Liver (tissue), 9 donors: Measurements from ENCODE around the gene ZSWIM7. TPM values are rescaled to one million over a fixed set of nuclear protein-coding genes. Genes with fewer than 3 reads are reported as not detected.

Source experiments
- DNase-seq: peaks from one replicate; pipeline ENCODE4 v3.0.0-alpha.2; 2017; ENCODE audit warnings: low spot score
- H3K27ac ChIP-seq, 2 donors: one replicate each; pipeline ENCODE4 v1.7.0; 2013; ENCODE audit warnings: inconsistent platforms in 2 of 2, low read length in 2 of 2, control low read depth in 1 of 2, low read depth in 1 of 2, mild to moderate bottlenecking in 1 of 2
- H3K27me3 ChIP-seq, 4 donors: one replicate each; pipeline versions ENCODE4 v1.6.1 to v1.7.0; 2013; ENCODE audit warnings: low read length in 3 of 4, inconsistent platforms in 1 of 4, mild to moderate bottlenecking in 1 of 4, moderate library complexity in 1 of 4; ENCODE audit not compliant: control insufficient read depth in 4 of 4, insufficient read depth in 4 of 4
- H3K36me3 ChIP-seq, 4 donors: one replicate each; pipeline versions ENCODE4 v1.6.1 to v1.7.0; 2013; ENCODE audit warnings: low read length in 3 of 4, mild to moderate bottlenecking in 3 of 4, low read depth in 1 of 4, moderate library complexity in 1 of 4; ENCODE audit not compliant: control insufficient read depth in 4 of 4, insufficient read depth in 3 of 4
- H3K4me1 ChIP-seq, 4 donors: one replicate each; pipeline versions ENCODE4 v1.6.1 to v1.7.0; 2013; ENCODE audit warnings: low read length in 3 of 4, mild to moderate bottlenecking in 3 of 4, moderate library complexity in 1 of 4; ENCODE audit not compliant: control insufficient read depth in 4 of 4, insufficient read depth in 4 of 4
- H3K4me3 ChIP-seq, 3 donors: one replicate each; pipeline versions ENCODE4 v1.6.1 to v1.7.0; 2013; ENCODE audit warnings: low read length in 3 of 3, control low read depth in 1 of 3, low read depth in 1 of 3, mild to moderate bottlenecking in 1 of 3
- H3K9ac ChIP-seq, 2 donors: one replicate each; pipeline ENCODE4 v1.7.0; 2013; ENCODE audit warnings: low read length in 2 of 2, mild to moderate bottlenecking in 2 of 2, moderate library complexity in 2 of 2, control low read depth in 1 of 2, low read depth in 1 of 2
- H3K9me3 ChIP-seq, 4 donors: one replicate each; pipeline versions ENCODE4 v1.6.1 to v1.7.0; 2013; ENCODE audit warnings: low read length in 3 of 4; ENCODE audit not compliant: control insufficient read depth in 4 of 4
- ATF3 ChIP-seq: IDR thresholded peaks from 2 replicates; pipeline ENCODE4 v1.6.1; 2016; ENCODE audit warnings: antibody characterized with exemption
- CTCF ChIP-seq: fragments of 150-350 bp; IDR thresholded peaks from 2 replicates; pipeline ENCODE4 v1.5.1; 2017; ENCODE audit warnings: improper control_type of control experiment, low read depth, low read length; ENCODE audit not compliant: missing input control
- EGR1 ChIP-seq, 2 donors: IDR thresholded peaks; 2 replicates each; pipeline ENCODE4 v1.6.1; 2016 to 2018; ENCODE audit warnings: antibody characterized with exemption in 2 of 2, low read depth in 2 of 2
- FOXA1 ChIP-seq: IDR thresholded peaks from 2 replicates; pipeline ENCODE4 v1.6.1; 2016; ENCODE audit warnings: antibody characterized with exemption
- FOXA2 ChIP-seq: IDR thresholded peaks from 2 replicates; pipeline ENCODE4 v1.6.1; 2016; ENCODE audit warnings: antibody characterized with exemption
- GABPA ChIP-seq, 2 donors: IDR thresholded peaks in 1 of 2; conservative IDR thresholded peaks in 1 of 2; 2 replicates each; pipeline ENCODE4 v1.6.1; 2016; ENCODE audit warnings: antibody characterized with exemption in 2 of 2, mild to moderate bottlenecking in 1 of 2, moderate library complexity in 1 of 2
- HNF4A ChIP-seq, 2 donors: conservative IDR thresholded peaks; 2 replicates each; pipeline ENCODE4 v1.6.1; 2016; ENCODE audit warnings: antibody characterized with exemption in 2 of 2, mild to moderate bottlenecking in 2 of 2
- HNF4G ChIP-seq: IDR thresholded peaks from 2 replicates; pipeline ENCODE4 v1.6.1; 2016; ENCODE audit warnings: antibody characterized with exemption
- JUND ChIP-seq, 2 donors: IDR thresholded peaks; 2 replicates each; pipeline ENCODE4 v1.6.1; 2016; ENCODE audit warnings: antibody characterized with exemption in 2 of 2
- MAX ChIP-seq: IDR thresholded peaks from 2 replicates; pipeline ENCODE4 v1.6.1; 2016; ENCODE audit warnings: antibody characterized with exemption
- NR2F2 ChIP-seq: IDR thresholded peaks from 2 replicates; pipeline ENCODE4 v1.6.1; 2016; ENCODE audit warnings: antibody characterized with exemption
- RAD21 ChIP-seq, 2 donors: IDR thresholded peaks; 2 replicates each; pipeline ENCODE4 v1.6.1; 2016; ENCODE audit warnings: antibody characterized with exemption in 2 of 2, mild to moderate bottlenecking in 2 of 2
- REST ChIP-seq: IDR thresholded peaks from 2 replicates; pipeline ENCODE4 v1.6.1; 2016; ENCODE audit warnings: antibody characterized with exemption, mild to moderate bottlenecking
- RXRA ChIP-seq, 2 donors: IDR thresholded peaks; 2 replicates each; pipeline ENCODE4 v1.6.1; 2017 to 2018; ENCODE audit warnings: antibody characterized with exemption in 2 of 2, mild to moderate bottlenecking in 1 of 2
- SP1 ChIP-seq: IDR thresholded peaks from 2 replicates; pipeline ENCODE4 v1.6.1; 2018; ENCODE audit warnings: antibody characterized with exemption, mild to moderate bottlenecking
- TAF1 ChIP-seq: conservative IDR thresholded peaks from 2 replicates; pipeline ENCODE4 v1.6.1; 2016; ENCODE audit warnings: antibody characterized with exemption, mild to moderate bottlenecking
- YY1 ChIP-seq: IDR thresholded peaks from 2 replicates; pipeline ENCODE4 v1.6.1; 2016; ENCODE audit warnings: antibody characterized with exemption, mild to moderate bottlenecking
- ZBTB33 ChIP-seq: IDR thresholded peaks from 2 replicates; pipeline ENCODE4 v1.6.1; 2016; ENCODE audit warnings: antibody characterized with exemption
- WGBS: extraction: QIAGEN DNeasy Blood & Tissue Kit; methylation state at CpG from one replicate; pipeline ENCODE4 v1.1.7; 2013; 5-methylcytosine and 5-hydroxymethylcytosine counted together
- polyA plus RNA-seq, 2 donors: library from polyadenylated mRNA; stranded (reverse) in 1 of 2; unstranded in 1 of 2; fragments of 200-250 nt in 1 of 2; fragments of >200 nt in 1 of 2; fragmentation: Nextera tagmentation in 1 of 2; extraction: Ambion mirVana in 1 of 2; gene quantifications; one replicate each; pipeline versions ENCODE4 v1.2.1 to v1.2.3, GENCODE V29; 2013 to 2015
- total RNA-seq, 2 donors: library from RNA; depleted of rRNA; stranded (reverse); fragments of >200 nt; gene quantifications; one replicate each; pipeline ENCODE4 v1.2.3, GENCODE V29; 2014
- donor health status: healthy.
- donor health status: healthy.
- donor health status: healthy.
- donor health status: healthy.
- donor health status: healthy.

Gene ZSWIM7
- total and polyA plus RNA-seq, 4 donors: 7.1 to 27.0 (median 13.8) TPM

GRCh38 chr17:16033729-16034349 is 34.3 kb upstream of the ZSWIM7 start:
- H3K36me3 ChIP-seq: peaks cover 10 to 65% (median 57%) of the 10 kb centered on the region in 4 donors
- H3K4me3 ChIP-seq: no peak overlapping the region
- H3K27me3 ChIP-seq: no peaks in the 10 kb centered on the region
- peaks cover 0 to 3% (median 0%) of the 10 kb centered on the region in 4 donors for H3K4me1 ChIP-seq
- no peak overlapping the region for H3K27ac ChIP-seq
- no peak for TF ChIP-seq JUND (IDR thresholded peaks at IDR 0.05)
- no peak for TF ChIP-seq HNF4G
- no peak for TF ChIP-seq FOXA2
- no peak for TF ChIP-seq GABPA (IDR thresholded peaks at IDR 0.05 in 1 of 2, conservative IDR thresholded peaks at IDR 0.05 in 1 of 2)
- TF ChIP-seq YY1: no peak
- no peak for TF ChIP-seq REST
- TF ChIP-seq MAX: no peak
- no peak for TF ChIP-seq CTCF
- TF ChIP-seq NR2F2: no peak
- TF ChIP-seq FOXA1: no peak
- TF ChIP-seq RXRA (IDR thresholded peaks at IDR 0.05): no peak
- no peak for TF ChIP-seq RAD21 (IDR thresholded peaks at IDR 0.05)
- TF ChIP-seq ZBTB33: no peak
- no peak for TF ChIP-seq HNF4A (conservative IDR thresholded peaks at IDR 0.05)
- no peak for TF ChIP-seq ATF3
- TF ChIP-seq EGR1 (IDR thresholded peaks at IDR 0.05; ENCODE audit: low read depth in 2 of 2): no peak
- no peak for TF ChIP-seq SP1
- TF ChIP-seq TAF1: no peak
- no peak for DNase-seq
- no peak overlapping the region for H3K9ac ChIP-seq
- WGBS: 95% methylated on average over 7 of the region's 7 CpGs
- H3K9me3 ChIP-seq: no peaks in the 10 kb centered on the region
